KOPT-K1 (cell line): ENCODE data around the gene HMGXB4.

Experiments used
- H3K27ac ChIP-seq: fragments of 200-600 bp; sonication (generic); 2 replicates; pipeline ENCODE4 v1.5.1; 2016; ENCODE audit warnings: antibody characterized with exemption, mild to moderate bottlenecking, low read depth, low read length; ENCODE audit not compliant: poor library complexity, severe bottlenecking
- H3K36me3 ChIP-seq: fragments of 200-600 bp; sonication (generic); 2 replicates; pipeline ENCODE4 v1.5.1; 2017; ENCODE audit warnings: antibody characterized with exemption, mild to moderate bottlenecking, low read length, moderate library complexity; ENCODE audit not compliant: insufficient read depth
- H3K9me3 ChIP-seq: fragments of 200-600 bp; sonication (generic); 2 replicates; pipeline ENCODE4 v1.5.1; 2017; ENCODE audit warnings: antibody characterized with exemption, low read length, mild to moderate bottlenecking; ENCODE audit not compliant: insufficient read depth, poor library complexity, severe bottlenecking

The HMGXB4 gene

DNA sequence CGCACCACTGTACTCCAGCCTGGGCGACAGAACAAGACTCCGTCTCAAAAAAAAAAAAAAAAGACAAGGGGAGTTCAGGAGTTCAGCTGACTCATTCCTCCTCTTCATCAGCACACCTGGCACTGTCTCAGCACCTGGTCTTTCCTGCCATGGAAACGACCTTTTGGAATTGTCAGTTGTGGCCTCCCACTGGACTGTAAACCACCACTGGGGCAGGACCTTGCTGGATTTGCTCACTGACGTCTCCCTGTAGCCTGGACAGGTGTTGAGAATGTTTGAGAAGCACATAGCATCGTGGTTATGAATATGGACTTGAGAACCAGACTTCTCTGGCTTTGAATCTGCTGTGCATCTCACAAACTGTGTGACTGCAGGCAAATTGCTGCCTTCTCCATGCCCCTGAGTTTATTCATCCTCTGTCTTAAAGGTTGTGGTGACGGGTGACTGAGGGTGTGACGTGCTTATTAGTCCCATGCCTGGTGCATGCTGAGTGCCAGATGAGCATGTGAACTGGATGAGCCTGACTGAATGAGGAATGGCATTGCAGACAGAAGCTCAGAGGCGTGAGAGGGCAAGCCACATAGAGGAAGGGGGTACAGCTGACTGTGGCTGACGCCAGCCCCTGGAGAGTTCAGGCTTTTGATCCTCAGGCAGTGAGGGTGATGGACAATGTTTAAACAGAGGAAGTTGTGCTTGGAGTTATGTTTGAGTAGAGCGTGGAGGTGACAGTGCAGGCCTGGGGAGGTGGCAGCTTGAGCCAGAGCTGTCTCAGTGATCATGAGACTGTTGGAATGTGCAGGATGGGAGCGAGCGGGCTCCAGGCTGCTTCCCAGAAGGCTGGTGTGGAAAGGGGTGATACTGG is 55.1 kb downstream of the HMGXB4 start:
- Histone ChIP-seq H3K36me3 (no peaks in the 10 kb centered on the region), H3K27ac (no peak overlapping the region), H3K9me3 (no peaks in the 10 kb centered on the region)

DNA sequence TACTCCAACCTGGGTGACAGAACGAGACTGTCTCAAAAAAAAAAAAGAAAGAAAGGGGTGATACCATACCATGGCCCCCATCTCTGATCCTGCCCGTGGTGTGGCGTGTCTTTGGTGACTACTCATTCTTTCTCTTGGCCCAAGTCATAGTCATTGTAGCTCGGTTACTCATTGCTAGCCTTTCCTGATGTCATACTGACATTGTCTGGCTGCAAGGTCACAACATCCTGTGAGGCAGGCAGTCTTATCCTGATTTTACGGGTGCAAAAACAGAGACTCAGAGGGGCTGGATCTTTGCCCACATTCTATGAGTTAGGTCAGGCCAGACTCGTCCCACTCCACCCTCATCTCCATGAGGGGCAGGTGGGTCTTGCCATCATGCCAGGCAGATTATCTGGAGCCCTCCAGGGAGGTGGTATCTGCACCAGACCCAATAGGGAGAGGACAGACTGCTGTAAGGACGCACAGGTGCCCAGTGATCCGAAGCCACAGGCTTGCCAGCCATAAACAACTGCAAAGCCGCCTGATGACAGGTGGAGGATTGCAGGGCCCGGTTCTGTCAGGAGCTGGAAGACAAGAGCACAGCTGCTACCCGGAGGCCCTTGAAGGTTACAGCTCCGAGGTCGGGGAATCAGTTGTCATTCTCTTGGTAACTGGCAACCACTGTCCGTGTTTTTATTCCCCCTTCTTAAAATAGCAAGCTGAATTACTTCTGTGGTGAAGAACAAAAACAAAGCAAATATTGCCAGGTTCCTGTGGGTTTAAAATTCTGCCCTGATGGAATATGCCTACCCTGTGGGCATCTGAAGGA is 56.2 kb downstream of the HMGXB4 start:
- no peaks in the 10 kb centered on the region for H3K9me3 ChIP-seq

GRCh38 chr22:35314161-35314942 is 57.1 kb downstream of the HMGXB4 start:
- no peaks in the 10 kb centered on the region for H3K9me3 ChIP-seq
- no peak overlapping the region for H3K27ac ChIP-seq
- no peaks in the 10 kb centered on the region; the same call in 1 of the 2 replicates for H3K36me3 ChIP-seq

More for the DNA sequence above, 56.2 kb downstream of the HMGXB4 start:
- Histone ChIP-seq H3K27ac (no peak overlapping the region), H3K36me3 (no peaks in the 10 kb centered on the region; the same call in 1 of the 2 replicates)

- Histone ChIP-seq H3K27ac (no peak overlapping the region), H3K36me3 (no peaks in the 10 kb centered on the region; the same call in 1 of the 2 replicates), H3K9me3 (no peaks in the 10 kb centered on the region)
Measured at GRCh38 chr22:35315141-35315854, 58.0 kb downstream of the HMGXB4 start.

- Histone ChIP-seq H3K36me3 (no peaks in the 10 kb centered on the region; the same call in 1 of the 2 replicates), H3K27ac (no peak overlapping the region), H3K9me3 (no peaks in the 10 kb centered on the region)
Measured at GRCh38 chr22:35315855-35316745, 58.8 kb downstream of the HMGXB4 start.

DNA sequence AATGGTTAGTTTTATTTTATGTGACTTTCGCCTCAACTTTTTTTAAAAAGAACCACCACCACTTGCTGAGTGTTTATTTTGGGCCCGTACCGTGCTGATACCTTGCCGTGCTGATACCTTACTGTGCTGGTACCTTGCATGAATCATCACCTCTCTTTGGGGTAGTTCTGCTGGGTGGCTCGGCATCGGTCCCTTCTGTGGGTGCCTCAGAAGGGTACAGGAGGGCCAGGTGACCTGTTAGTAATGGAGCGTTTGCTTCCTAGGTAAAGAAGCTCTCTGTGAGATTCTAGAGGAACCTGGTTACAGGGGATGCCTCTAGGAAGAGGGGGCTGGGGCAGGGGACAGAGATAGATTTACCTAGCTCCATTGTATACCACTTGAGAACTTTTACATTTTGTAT is 59.5 kb downstream of the HMGXB4 start:
- Histone ChIP-seq H3K9me3 (no peaks in the 10 kb centered on the region), H3K36me3 (peaks cover under 1% of the 10 kb centered on the region; the same call in 1 of the 2 replicates), H3K27ac (no peak overlapping the region)

DNA sequence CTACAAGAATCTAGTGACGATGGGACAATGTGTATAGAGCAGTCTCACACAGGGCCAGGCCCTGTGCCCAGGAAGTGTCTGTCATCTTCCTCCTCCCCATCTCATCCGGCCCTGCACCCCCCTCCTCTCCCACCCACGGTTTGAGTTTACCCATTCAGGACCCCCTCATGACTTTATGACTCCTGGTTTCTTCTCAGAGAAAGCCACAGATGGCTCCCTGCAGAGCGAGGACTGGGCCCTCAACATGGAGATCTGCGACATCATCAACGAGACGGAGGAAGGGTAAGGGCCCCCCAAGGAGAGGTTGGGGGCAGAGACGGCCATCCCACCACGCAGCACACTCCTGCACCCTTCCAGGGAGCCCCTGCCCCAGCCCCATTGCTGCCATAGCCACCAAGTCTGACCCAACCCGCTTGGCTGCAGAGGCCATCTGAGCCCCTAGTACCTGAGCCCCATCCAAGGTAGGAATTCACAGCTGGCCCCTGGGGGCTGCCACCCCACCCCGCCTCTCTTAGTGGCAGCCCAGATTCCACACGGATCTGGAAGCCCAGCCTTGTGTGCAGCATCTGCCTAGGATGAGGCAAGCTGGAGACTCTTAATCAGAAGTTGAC is 60.5 kb downstream of the HMGXB4 start:
- Histone ChIP-seq H3K9me3 (no peaks in the 10 kb centered on the region), H3K36me3 (peaks cover 10% of the 10 kb centered on the region; the same call in 1 of the 2 replicates), H3K27ac (no peak overlapping the region)

- no peak overlapping the region for H3K27ac ChIP-seq
- no peaks in the 10 kb centered on the region for H3K9me3 ChIP-seq
- peaks cover 18% of the 10 kb centered on the region; the same call in 1 of the 2 replicates for H3K36me3 ChIP-seq
Measured at GRCh38 chr22:35318346-35319215, 61.3 kb downstream of the HMGXB4 start.

- Histone ChIP-seq H3K36me3 (peaks cover 26% of the 10 kb centered on the region; the same call in 1 of the 2 replicates), H3K9me3 (no peaks in the 10 kb centered on the region), H3K27ac (no peak overlapping the region)
Measured at GRCh38 chr22:35319244-35319985, 62.1 kb downstream of the HMGXB4 start.

DNA sequence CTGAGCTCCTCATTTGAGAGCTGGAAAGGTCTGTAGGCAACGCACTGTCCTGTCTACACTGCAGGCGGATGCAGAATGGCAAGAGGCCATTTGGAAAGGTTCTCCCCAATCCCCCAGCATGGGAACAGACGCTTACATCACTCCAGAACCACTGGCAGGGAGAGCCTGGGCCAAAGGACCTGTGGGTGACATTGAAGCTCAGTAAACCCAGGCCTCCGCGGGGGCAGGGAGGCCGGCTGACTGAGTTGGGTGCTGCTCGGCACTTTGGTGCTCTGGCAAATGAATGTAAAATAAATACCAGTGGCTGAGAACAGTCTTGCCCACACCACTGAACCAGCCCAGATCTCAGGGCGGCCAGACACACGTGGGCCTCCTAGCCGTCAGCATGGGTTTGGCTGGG is 64.8 kb downstream of the HMGXB4 start:
- H3K36me3 ChIP-seq = peaks cover 27% of the 10 kb centered on the region; the same call in 1 of the 2 replicates
- H3K27ac ChIP-seq = no peak overlapping the region
- H3K9me3 ChIP-seq = no peaks in the 10 kb centered on the region

- H3K36me3 ChIP-seq = peaks cover 34% of the 10 kb centered on the region; the same call in 1 of the 2 replicates
- no peaks in the 10 kb centered on the region for H3K9me3 ChIP-seq
- no peak overlapping the region for H3K27ac ChIP-seq
Measured at GRCh38 chr22:35322893-35323292, 65.6 kb downstream of the HMGXB4 start.

GRCh38 chr22:35323305-35323704 is 66.0 kb downstream of the HMGXB4 start:
- Histone ChIP-seq H3K36me3 (peaks cover 39% of the 10 kb centered on the region; the same call in 1 of the 2 replicates), H3K27ac (no peak overlapping the region), H3K9me3 (no peaks in the 10 kb centered on the region)
